OCI-LY3 (cell line): ENCODE results near the gene RBM14.
A peak's percentile ranks its signal among the peaks of the same experiment; 100 is the strongest.

ENCODE experiments used
- H2AFZ ChIP-seq: fragments of 200-600, 300-600 bp; shearing (Covaris generic); 2 replicates; pipeline ENCODE4 v1.6.0; 2014; ENCODE audit warnings: antibody characterized with exemption, low read depth, low read length
- H3K27ac ChIP-seq: fragments of 200-600, 300-600 bp; sonication (generic); 2 replicates; pipeline ENCODE4 v1.5.1; 2014; ENCODE audit warnings: mild to moderate bottlenecking, low read length, moderate library complexity, mixed read lengths
- H3K27me3 ChIP-seq: fragments of 200-600, 300-600 bp; sonication (generic); 2 replicates; pipeline ENCODE4 v1.6.1; 2014; ENCODE audit warnings: low read depth, low read length, mixed read lengths
- H3K36me3 ChIP-seq: fragments of 200-600, 300-600 bp; sonication (generic); replicated peaks from 2 replicates; pipeline ENCODE3; 2014; ENCODE audit warnings: low read depth, low read length, mixed read lengths
- H3K4me1 ChIP-seq: fragments of 300-600, 200-600 bp; sonication (generic); 2 replicates; pipeline ENCODE4 v1.6.1; 2014; ENCODE audit warnings: low read length, mixed read lengths
- H3K4me2 ChIP-seq: fragments of 200-600, 300-600 bp; sonication (generic); 2 replicates; pipeline ENCODE4 v1.6.1; 2014; ENCODE audit warnings: low read length, mixed read lengths
- H3K4me3 ChIP-seq: fragments of 300-600, 200-600 bp; sonication (generic); 2 replicates; pipeline ENCODE4 v1.5.1; 2014; ENCODE audit warnings: antibody characterized with exemption, mild to moderate bottlenecking, low read length, moderate library complexity
- H3K79me2 ChIP-seq: fragments of 300-600, 200-600 bp; shearing (Covaris generic); 2 replicates; pipeline ENCODE4 v1.6.1; 2014; ENCODE audit warnings: mild to moderate bottlenecking, low read length, mixed read lengths
- H3K9ac ChIP-seq: fragments of 300-600, 200-600 bp; shearing (Covaris generic); 2 replicates; pipeline ENCODE4 v1.6.0; 2014; ENCODE audit warnings: mild to moderate bottlenecking, low read length, moderate library complexity
- H3K9me3 ChIP-seq: fragments of 200-600, 300-600 bp; shearing (Covaris generic); 2 replicates; pipeline ENCODE4 v1.6.1; 2014; ENCODE audit warnings: low read length, mixed read lengths; ENCODE audit not compliant: insufficient read depth
- H4K20me1 ChIP-seq: fragments of 200-600, 300-600 bp; sonication (generic); 2 replicates; pipeline ENCODE4 v1.6.1; 2016; ENCODE audit warnings: low read length, mixed read lengths; ENCODE audit not compliant: insufficient read depth
- EZH2phosphoT487 ChIP-seq: fragments of 200-600 bp; shearing (Covaris generic); IDR thresholded peaks from 2 replicates; pipeline ENCODE4 v1.6.1; 2018; ENCODE audit warnings: antibody characterized with exemption, mixed run types, low read depth
- TF ChIP-seq, protein P1 (sequence below): fragments of 200-600, 300-600 bp; sonication (generic); IDR thresholded peaks from 2 replicates; pipeline ENCODE4 v1.5.1; 2014; ENCODE audit warnings: antibody characterized with exemption, low read length, low read depth

RBM14 gene

GRCh38 chr11:66593650-66594049 is 22.8 kb upstream of the RBM14 start:
- H3K27ac ChIP-seq = no peak overlapping the region

GRCh38 chr11:66595245-66595904 is 21.1 kb upstream of the RBM14 start:
- H3K4me1 ChIP-seq = peaks cover 14% of the 10 kb centered on the region
- TF ChIP-seq, protein P1, sequence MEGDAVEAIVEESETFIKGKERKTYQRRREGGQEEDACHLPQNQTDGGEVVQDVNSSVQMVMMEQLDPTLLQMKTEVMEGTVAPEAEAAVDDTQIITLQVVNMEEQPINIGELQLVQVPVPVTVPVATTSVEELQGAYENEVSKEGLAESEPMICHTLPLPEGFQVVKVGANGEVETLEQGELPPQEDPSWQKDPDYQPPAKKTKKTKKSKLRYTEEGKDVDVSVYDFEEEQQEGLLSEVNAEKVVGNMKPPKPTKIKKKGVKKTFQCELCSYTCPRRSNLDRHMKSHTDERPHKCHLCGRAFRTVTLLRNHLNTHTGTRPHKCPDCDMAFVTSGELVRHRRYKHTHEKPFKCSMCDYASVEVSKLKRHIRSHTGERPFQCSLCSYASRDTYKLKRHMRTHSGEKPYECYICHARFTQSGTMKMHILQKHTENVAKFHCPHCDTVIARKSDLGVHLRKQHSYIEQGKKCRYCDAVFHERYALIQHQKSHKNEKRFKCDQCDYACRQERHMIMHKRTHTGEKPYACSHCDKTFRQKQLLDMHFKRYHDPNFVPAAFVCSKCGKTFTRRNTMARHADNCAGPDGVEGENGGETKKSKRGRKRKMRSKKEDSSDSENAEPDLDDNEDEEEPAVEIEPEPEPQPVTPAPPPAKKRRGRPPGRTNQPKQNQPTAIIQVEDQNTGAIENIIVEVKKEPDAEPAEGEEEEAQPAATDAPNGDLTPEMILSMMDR = no peak
- no peak for TF ChIP-seq EZH2phosphoT487
- H3K79me2 ChIP-seq = peaks cover 9% of the 10 kb centered on the region
- no peak overlapping the region for H3K27ac ChIP-seq
- H3K4me3 ChIP-seq = no peak overlapping the region
- H3K27me3 ChIP-seq = no peaks in the 10 kb centered on the region
- H2AFZ ChIP-seq = no peak overlapping the region
- no peak overlapping the region for H3K9ac ChIP-seq
- no peaks in the 10 kb centered on the region for H4K20me1 ChIP-seq
- H3K4me2 ChIP-seq = no peak overlapping the region
- peaks cover 13% of the 10 kb centered on the region for H3K36me3 ChIP-seq
- no peaks in the 10 kb centered on the region for H3K9me3 ChIP-seq

More at GRCh38 chr11:66593650-66594049, 22.8 kb upstream of the RBM14 start:
- Histone ChIP-seq H3K9me3 (no peaks in the 10 kb centered on the region), H3K27me3 (no peaks in the 10 kb centered on the region), H3K4me1 (peaks cover 10% of the 10 kb centered on the region), H3K4me3 (peak overlapping the region; percentile 88), H3K36me3 (peaks cover 4% of the 10 kb centered on the region), H3K79me2 (peaks cover 9% of the 10 kb centered on the region), H4K20me1 (no peaks in the 10 kb centered on the region), H3K4me2 (peak overlapping the region; percentile 91), H2AFZ (no peak overlapping the region), H3K9ac (peak overlapping the region; percentile 91)
- TF ChIP-seq, protein P1 = no peak
- TF ChIP-seq EZH2phosphoT487 = no peak

- H3K79me2 ChIP-seq = no peaks in the 10 kb centered on the region
- H3K9me3 ChIP-seq = no peaks in the 10 kb centered on the region
- H2AFZ ChIP-seq = no peak overlapping the region
- peaks cover 10% of the 10 kb centered on the region for H3K4me1 ChIP-seq
- no peak overlapping the region for H3K9ac ChIP-seq
- no peaks in the 10 kb centered on the region for H3K27me3 ChIP-seq
- no peak overlapping the region for H3K27ac ChIP-seq
- H4K20me1 ChIP-seq = no peaks in the 10 kb centered on the region
- H3K36me3 ChIP-seq = peaks cover 20% of the 10 kb centered on the region
- TF ChIP-seq, protein P1 = no peak
- TF ChIP-seq EZH2phosphoT487 = no peak
- H3K4me3 ChIP-seq = no peak overlapping the region
- H3K4me2 ChIP-seq = no peak overlapping the region
These were observed 17.4 kb upstream of the RBM14 start for GRCh38 chr11:66598993-66599392.

GRCh38 chr11:66600219-66600618 is 16.2 kb upstream of the RBM14 start:
- TF ChIP-seq EZH2phosphoT487 = no peak
- TF ChIP-seq, protein P1 = no peak

More at GRCh38 chr11:66600219-66600618, 16.2 kb upstream of the RBM14 start:
- Histone ChIP-seq H4K20me1 (no peaks in the 10 kb centered on the region), H3K9me3 (no peaks in the 10 kb centered on the region), H3K4me1 (peaks cover 10% of the 10 kb centered on the region), H3K36me3 (peaks cover 22% of the 10 kb centered on the region), H2AFZ (no peak overlapping the region), H3K27ac (no peak overlapping the region), H3K9ac (no peak overlapping the region), H3K4me2 (no peak overlapping the region), H3K27me3 (no peaks in the 10 kb centered on the region), H3K4me3 (no peak overlapping the region), H3K79me2 (no peaks in the 10 kb centered on the region)
